ENCODE results near the gene CSH2.
A peak's percentile ranks its signal among the peaks of the same experiment; 100 is the strongest.

Gene CSH2

DNA sequence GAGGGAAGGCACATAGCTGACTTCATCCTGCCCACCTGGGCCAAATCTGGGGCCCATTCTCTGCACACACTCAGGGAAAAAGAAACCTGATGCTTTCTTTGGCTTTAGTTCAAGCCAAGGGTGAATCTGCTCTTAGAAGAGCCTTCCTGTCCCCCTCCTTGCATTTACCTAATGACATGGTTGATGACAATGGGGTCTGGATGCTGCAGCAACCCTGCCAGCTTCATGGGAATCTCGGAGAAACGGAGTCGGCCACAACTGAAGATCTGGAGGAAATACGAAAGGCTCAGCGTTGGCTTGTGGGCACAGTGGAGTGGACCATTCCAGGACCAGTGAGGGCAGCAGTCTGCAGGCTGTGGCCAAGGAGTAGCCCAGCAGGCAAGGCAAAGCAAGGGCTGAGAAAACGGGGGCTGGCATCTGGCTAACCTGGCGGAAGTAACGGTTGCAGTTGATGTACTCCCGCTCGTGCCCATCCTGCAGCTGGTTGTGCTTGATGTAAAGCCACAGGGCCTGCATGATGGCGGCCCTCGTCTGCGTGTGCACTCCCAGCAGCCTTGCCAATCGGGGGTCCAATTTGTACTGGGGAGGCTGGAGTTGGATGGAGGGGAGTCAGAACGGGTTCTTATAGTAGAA is 39.6 kb downstream of the CSH2 start:
- no peak for DNase-seq

DNA sequence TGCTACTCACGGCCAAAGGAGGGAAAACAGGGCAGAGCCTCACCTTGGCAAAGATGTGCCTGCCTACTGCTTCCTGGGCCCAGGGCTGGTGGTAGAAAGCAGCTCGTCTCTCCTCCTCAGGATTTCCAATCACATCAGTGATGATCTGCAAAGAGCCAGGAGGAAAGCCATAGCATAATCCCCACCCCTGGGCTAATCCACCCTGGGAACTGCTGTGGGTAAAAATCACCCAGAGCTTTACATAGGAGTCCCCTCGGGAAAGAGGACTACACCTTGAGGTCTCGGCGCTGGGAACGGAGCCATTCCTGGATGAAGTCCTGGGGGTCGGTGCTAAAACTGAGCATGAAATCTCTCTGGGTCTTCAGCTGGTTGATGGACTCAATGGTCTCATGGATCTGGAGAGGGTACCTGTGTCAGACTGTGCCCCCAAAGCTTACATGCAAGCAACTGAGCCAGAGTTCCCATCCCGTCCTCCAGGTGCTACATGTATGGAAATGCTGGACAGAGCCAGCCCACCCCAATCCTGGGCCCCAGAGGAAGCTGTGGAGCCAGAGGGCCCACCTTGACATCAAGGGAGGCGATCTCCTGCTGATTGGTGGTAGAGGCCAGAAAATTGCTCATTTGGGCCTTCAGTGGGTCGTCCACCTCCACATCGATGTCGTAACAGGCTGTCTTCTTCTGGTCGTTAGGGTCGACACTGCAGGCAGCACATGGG is 40.3 kb downstream of the CSH2 start:
- no peak for DNase-seq

DNA sequence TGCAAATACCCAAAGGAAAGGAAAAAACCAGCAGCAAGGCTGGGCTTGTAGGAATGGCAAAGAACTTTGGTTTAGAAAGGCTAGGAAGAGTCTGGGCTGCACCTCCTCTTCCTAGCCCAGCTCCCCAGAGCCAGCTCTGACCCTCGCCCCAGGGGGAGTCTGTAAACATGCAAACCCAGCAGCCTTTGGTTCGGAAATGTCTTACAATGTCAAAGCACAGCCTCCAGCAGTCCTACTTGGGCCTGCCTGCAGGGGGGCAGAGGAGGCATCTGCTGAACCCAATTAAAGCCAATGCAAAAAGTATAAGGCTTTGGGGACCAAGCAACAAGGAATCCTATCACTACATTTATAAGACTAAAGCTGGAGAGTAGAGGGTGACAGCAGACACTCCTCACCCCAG is 41.0 kb downstream of the CSH2 start:
- no peak for DNase-seq

DNA sequence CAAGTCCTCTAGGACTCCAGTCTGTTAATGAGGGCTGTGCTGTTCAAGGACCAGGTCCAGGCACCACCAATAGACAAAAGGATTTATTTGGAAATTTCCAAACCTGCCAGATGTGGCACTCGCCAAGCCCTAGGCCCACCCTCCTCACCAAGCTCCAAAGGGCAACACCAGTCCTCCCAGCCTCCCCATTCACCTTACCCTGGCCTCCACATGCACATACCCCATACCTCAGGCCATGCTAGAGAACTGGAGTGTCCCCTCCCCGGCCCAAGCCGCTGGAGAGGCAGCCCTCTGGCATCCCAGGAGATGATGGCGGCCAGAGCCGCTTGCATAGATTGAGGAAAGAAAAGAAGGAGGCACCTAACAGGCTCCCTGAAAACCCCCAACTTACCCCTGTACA is 41.5 kb downstream of the CSH2 start:
- no peak for DNase-seq

DNA sequence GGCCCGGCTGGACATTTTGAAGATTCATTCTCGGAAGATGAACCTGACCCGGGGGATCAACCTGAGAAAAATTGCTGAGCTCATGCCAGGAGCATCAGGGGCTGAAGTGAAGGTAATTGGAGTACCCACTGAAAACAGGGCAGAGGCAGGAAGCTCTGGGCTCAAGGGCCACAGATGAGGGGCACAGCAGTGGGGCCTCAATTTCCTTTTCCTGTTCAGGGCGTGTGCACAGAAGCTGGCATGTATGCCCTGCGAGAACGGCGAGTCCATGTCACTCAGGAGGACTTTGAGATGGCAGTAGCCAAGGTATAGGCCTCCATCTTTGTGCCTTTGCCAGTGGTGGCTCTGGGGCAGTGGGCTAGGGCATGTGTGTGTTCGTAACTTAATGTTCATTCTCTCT is 42.0 kb downstream of the CSH2 start:
- no peak for DNase-seq

DNA sequence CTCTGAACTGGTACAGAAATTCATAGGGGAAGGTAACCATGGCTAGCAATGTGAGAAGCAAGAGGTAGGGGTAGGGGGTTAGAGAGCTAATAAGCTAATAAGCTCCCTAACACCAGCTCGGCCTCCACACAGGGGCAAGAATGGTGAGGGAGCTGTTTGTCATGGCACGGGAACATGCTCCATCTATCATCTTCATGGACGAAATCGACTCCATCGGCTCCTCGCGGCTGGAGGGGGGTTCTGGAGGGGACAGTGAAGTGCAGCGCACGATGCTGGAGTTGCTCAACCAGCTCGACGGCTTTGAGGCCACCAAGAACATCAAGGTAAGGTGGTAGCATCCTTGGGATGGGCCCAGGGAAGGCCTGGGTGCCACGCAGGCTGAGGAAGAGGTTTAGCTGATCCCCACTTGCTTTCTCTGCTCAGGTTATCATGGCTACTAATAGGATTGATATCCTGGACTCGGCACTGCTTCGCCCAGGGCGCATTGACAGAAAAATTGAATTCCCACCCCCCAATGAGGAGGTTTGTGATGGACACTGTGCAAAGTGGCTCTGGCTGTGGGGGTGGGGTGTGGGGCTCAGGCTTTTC is 42.5 kb downstream of the CSH2 start:
- DNase-seq: no peak

DNA sequence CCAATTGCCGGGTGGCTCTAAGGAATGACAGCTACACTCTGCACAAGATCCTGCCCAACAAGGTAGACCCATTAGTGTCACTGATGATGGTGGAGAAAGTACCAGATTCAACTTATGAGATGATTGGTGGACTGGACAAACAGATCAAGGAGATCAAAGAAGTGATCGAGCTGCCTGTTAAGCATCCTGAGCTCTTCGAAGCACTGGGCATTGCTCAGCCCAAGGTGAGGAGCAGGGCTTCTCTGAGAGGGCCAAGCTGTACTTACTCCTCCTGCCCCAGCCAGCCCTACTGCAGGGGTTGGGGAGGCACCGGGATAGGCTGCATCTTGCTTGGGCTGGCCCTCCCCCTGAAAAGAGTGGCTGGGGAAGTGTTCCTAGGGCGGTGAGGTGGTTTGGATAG is 43.2 kb downstream of the CSH2 start:
- DNase-seq: no peak

DNA sequence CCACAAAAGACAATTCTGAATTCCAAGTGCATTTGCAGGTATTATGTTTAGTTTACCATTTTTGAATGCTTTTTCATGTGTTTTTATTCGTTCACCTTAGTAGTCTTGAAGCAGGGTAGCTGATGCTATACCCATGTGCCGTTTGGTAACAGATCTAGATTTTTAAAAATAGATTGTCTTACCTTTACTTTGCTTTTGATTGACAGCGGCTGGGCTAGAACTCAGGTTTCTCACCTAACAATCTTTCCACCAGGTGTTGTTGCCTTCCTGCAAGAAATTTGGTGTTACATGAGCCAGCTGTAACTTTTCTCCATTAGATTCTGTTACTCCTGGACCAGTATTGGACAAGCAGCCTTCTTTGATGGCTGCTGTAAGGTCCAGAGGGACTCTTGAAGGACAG is 44.5 kb downstream of the CSH2 start:
- no peak for DNase-seq

DNA sequence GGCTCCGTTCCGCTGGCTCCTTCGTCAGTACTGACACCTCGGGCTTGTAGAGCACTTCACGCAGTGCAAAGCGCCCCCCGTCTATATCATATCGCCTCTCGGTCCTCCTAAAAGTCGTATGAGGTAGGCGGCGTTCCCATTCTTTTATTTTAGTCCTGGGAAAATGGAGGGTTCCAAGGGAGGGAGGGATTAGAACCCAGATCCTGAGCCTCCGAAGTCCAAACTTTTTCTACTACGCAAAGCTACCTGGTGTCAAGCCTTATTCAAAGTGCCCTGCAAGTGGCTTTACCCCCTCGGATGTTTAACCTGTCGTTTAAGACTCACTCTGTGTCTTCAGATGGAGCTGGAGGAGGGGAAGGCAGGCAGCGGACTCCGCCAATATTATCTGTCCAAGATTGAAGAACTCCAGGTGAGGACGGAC is 45.7 kb downstream of the CSH2 start:
- no peak for DNase-seq

DNA sequence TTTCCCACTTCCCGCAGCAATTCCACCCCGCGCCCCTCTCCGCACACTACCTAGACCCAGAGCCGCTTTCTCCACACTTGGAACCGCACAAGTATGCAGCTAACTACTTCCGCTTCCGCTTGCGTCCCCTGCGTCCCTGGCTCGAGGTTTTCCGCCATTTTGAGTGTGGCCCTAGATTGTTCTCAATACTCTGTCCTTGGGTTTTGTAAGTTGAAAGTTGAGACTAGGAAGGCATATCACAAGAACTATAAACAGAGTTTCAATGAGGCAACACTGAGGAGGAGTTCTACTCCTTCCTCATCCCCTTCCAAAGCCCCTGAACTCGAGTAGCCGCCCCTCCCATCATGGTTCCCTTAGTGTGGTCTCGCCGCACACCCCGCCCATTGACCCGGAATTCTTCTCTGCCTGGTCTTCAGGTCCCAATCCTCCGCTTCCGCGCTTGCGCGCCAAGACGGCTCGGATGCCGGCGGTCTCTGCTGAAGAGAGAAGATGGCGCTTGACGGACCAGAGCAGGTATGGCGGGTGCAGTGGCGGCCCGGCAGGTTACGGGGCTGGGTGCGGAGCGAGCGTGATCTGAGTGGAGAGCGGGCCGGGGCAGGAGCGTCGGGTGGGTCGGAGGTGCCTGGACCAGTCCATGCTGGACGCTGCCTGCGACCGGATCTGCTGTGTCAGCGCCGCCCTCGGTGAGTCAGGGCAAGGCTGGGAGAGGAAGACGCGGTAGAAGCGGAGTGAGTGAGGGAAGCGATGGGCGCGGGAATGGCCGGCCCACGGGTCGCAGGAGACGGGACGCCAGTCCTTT is 46.3 kb downstream of the CSH2 start, which contains the start of the genes FTSJ3 and PSMC5:
FTSJ3 (minus strand) TSS at position 662 of the 799 bp plus-strand sequence. CDS start 761 bp downstream, outside the sequence.
PSMC5 (plus strand) TSS at position 430 of the 799 bp plus-strand sequence; CDS start at position 490, 60 bp downstream.
- DNase-seq: peak; percentile 95

DNA sequence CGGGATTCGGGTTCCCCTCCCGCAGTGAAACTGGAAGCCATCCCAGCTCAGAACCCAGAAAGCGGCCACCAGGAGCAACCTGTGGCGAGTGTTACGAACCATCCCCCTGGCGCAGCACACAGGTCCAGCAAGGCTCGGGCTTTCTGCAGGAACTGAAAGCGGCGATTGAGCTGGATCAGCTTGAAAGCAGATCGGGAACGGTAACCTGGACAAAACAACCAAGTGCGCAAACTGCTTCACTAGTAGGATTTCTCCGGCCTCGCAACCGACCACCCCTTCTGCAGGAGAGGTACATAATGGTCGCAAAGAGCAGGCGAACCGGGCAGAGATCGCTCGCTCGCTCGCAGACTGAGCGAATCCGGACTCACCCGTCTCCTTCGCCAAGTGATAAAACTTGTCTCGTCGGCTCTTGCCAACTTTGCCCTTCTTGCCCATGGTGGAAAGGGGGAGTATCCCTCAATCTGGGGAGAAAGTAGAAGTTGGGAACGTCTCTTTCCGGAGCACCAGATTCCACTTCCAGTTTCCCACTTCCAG is 46.9 kb downstream of the CSH2 start:
- DNase-seq: no peak

DNA sequence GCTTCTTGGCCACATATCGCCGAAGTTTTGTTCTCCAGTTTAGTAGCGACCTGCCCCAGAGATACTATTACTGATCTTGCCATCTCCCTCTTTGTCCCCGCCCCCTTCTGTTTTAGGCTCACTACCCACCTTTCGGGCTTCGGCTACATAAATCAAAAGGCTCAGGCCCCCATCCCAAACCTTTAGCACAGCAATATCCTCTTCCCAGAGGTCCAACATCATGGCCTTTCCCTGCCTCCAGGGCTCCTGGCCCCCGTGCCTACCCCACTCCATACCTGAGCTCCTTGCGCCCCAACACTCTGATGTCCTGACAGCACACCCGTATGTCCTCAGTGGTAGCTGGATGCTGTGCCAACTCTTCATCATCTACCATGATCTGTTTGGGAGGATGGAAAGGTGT is 49.1 kb downstream of the CSH2 start:
- no peak for DNase-seq

DNA sequence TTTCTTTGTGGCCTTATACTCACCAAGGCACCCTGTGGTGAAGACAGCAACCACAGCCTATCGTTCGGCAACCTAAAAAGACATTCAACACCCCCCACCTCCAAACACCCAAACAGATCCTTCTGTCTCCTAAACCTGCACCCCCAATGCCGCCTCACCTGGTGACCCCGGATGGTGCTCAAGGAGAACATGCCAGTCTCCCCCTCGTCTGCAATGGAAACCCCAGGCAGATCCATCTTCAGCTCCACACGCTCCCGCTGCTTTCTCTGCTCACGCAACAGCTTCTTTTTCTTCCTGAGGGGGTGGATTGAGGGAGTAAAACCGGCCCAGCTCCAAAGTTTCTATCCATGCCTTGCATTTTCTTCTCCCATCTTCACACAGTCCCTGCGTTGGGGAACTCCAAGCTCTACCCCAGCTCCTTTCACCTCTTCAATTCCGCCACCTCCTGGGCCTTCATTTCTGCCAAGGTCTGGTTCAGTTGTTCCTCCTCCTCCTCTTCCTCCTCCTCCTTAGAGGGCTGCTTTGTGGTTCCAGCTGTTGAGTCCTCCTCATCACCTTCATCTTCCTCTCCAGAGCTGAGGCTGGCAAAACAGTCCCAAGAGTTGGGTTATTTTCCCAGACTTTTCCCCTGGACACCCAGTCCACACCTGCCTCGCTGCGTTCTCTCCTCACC is 49.7 kb downstream of the CSH2 start:
- DNase-seq: no peak

DNA sequence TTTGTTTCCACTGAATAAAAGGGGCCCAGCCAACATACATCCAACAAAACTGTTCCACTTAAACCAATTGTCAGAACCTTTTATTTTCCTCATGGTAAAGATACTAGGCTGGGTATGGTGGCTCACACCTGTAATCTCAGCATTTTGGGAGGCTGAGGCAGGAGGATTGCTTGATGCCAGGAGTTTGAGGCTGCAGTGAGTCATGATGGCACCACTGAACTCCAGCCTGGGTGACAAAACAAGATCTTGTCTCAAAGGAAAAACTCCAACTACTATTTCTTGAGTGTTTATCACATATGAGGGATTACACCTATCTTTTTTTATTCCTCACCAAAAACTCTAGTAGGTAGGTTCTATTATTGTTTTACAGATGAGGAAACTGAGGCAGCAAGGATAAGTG is 50.9 kb downstream of the CSH2 start:
- DNase-seq: no peak
